Neural cell (in vitro differentiated cells): ENCODE data around the gene PDE6C.

Source experiments
- EZH2 ChIP-seq: fragments of 200-600, 300-800 bp; shearing (Covaris generic), sonication (generic); IDR thresholded peaks from 2 replicates; pipeline ENCODE4 v1.6.1; 2014; ENCODE audit warnings: antibody characterized with exemption, low read length, borderline replicate concordance, mild to moderate bottlenecking; ENCODE audit not compliant: insufficient read depth, poor library complexity, severe bottlenecking
- MXI1 ChIP-seq: fragments of 450-650 bp; conservative IDR thresholded peaks from 2 replicates; pipeline ENCODE4 v1.6.1; 2014; ENCODE audit warnings: antibody characterized with exemption, mild to moderate bottlenecking; ENCODE audit not compliant: poor library complexity, severe bottlenecking
- POLR2AphosphoS5 ChIP-seq: IDR thresholded peaks from 2 replicates; pipeline ENCODE4 v1.6.1; 2012
- SMC3 ChIP-seq: fragments of 450-650 bp; conservative IDR thresholded peaks from 2 replicates; pipeline ENCODE4 v1.6.1; 2014; ENCODE audit warnings: antibody characterized with exemption, mild to moderate bottlenecking, moderate library complexity; ENCODE audit not compliant: poor library complexity
- TAF1 ChIP-seq: IDR thresholded peaks from 2 replicates; pipeline ENCODE4 v1.6.1; 2012; ENCODE audit warnings: low read depth
- TF ChIP-seq, protein P1 (sequence below): fragments of 450-650 bp; IDR thresholded peaks from 2 replicates; pipeline ENCODE4 v1.5.1; 2014; ENCODE audit warnings: antibody characterized with exemption, mild to moderate bottlenecking, moderate library complexity; ENCODE audit not compliant: poor library complexity, severe bottlenecking
- TF ChIP-seq, protein P2 (sequence below): IDR thresholded peaks from 2 replicates; pipeline ENCODE4 v1.6.1; 2012; ENCODE audit warnings: borderline replicate concordance

DNA sequence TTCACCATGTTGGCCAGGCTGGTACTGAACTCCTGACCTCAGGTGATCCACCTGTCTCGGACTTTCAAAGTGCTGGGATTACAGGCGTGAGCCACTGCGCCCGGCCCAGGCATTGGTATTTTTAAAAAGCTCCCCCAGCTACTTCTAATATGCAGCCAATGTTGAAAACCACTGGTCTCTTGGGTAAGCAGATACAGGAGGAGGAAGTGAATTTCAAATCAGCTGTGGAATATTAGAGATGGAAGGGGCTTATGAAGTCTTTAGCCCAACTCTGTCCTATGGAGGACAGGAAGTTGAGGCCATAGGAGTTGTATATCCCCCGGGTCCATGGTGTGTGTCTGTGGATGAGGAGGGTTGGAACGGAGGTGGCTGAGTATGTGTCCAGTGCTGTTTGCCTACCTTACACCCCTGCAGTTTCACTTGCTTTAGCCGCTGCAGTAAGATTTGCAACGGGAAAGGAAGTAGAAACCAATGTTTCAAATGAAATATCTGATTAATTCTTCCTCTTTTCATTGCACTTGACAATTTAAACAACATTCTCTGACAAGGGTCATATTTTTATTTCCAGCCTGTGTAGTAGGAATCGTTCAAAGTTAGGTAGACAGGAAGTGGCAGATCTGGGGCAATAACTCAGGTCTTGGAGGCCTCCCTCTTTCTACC is 3.4 kb downstream of the PDE6C start:
- TF ChIP-seq MXI1 = no peak
- TF ChIP-seq, protein P1, sequence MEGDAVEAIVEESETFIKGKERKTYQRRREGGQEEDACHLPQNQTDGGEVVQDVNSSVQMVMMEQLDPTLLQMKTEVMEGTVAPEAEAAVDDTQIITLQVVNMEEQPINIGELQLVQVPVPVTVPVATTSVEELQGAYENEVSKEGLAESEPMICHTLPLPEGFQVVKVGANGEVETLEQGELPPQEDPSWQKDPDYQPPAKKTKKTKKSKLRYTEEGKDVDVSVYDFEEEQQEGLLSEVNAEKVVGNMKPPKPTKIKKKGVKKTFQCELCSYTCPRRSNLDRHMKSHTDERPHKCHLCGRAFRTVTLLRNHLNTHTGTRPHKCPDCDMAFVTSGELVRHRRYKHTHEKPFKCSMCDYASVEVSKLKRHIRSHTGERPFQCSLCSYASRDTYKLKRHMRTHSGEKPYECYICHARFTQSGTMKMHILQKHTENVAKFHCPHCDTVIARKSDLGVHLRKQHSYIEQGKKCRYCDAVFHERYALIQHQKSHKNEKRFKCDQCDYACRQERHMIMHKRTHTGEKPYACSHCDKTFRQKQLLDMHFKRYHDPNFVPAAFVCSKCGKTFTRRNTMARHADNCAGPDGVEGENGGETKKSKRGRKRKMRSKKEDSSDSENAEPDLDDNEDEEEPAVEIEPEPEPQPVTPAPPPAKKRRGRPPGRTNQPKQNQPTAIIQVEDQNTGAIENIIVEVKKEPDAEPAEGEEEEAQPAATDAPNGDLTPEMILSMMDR = no peak
- no peak for TF ChIP-seq SMC3
- TF ChIP-seq EZH2 = no peak
- TF ChIP-seq, protein P2, sequence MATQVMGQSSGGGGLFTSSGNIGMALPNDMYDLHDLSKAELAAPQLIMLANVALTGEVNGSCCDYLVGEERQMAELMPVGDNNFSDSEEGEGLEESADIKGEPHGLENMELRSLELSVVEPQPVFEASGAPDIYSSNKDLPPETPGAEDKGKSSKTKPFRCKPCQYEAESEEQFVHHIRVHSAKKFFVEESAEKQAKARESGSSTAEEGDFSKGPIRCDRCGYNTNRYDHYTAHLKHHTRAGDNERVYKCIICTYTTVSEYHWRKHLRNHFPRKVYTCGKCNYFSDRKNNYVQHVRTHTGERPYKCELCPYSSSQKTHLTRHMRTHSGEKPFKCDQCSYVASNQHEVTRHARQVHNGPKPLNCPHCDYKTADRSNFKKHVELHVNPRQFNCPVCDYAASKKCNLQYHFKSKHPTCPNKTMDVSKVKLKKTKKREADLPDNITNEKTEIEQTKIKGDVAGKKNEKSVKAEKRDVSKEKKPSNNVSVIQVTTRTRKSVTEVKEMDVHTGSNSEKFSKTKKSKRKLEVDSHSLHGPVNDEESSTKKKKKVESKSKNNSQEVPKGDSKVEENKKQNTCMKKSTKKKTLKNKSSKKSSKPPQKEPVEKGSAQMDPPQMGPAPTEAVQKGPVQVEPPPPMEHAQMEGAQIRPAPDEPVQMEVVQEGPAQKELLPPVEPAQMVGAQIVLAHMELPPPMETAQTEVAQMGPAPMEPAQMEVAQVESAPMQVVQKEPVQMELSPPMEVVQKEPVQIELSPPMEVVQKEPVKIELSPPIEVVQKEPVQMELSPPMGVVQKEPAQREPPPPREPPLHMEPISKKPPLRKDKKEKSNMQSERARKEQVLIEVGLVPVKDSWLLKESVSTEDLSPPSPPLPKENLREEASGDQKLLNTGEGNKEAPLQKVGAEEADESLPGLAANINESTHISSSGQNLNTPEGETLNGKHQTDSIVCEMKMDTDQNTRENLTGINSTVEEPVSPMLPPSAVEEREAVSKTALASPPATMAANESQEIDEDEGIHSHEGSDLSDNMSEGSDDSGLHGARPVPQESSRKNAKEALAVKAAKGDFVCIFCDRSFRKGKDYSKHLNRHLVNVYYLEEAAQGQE = no peak
- TF ChIP-seq POLR2AphosphoS5 = no peak
- TF ChIP-seq TAF1 = no peak
